Smooth muscle cell (in vitro differentiated cells): ENCODE data around the gene APOLD1. TPM values are rescaled to one million over a fixed set of nuclear protein-coding genes. Genes with fewer than 3 reads are reported as not detected.

Experiments used
- DNase-seq: peaks from one replicate; lab custom pipeline; 2025; ENCODE audit not compliant: unreplicated experiment; lab: John Stamatoyannopoulos, UW
- H2AFZ ChIP-seq: fragments of 200-600 bp; sonication (generic); 2 replicates; pipeline ENCODE4 v1.6.0; 2016; ENCODE audit warnings: antibody characterized with exemption, low read depth, mild to moderate bottlenecking
- H3F3A ChIP-seq: fragments of 200-600 bp; sonication (generic); 2 replicates; pipeline ENCODE4 v1.6.0; 2017; ENCODE audit warnings: antibody characterized with exemption, low read depth
- H3K27ac ChIP-seq: fragments of 200-600 bp; sonication (generic); 2 replicates; pipeline ENCODE4 v1.5.1; 2016; ENCODE audit warnings: low read depth, mild to moderate bottlenecking
- H3K27me3 ChIP-seq: fragments of 200-600 bp; sonication (generic); 2 replicates; pipeline ENCODE4 v1.6.1; 2016; ENCODE audit warnings: low read depth, mild to moderate bottlenecking
- H3K36me3 ChIP-seq: fragments of 200-600 bp; sonication (generic); 2 replicates; pipeline ENCODE4 v1.5.1; 2016; ENCODE audit warnings: low read depth
- H3K4me1 ChIP-seq: fragments of 200-600 bp; sonication (generic); 2 replicates; pipeline ENCODE4 v1.5.1; 2016; ENCODE audit warnings: low read depth
- H3K4me2 ChIP-seq: fragments of 200-600 bp; sonication (generic); 2 replicates; pipeline ENCODE4 v1.6.0; 2016; ENCODE audit warnings: mild to moderate bottlenecking
- H3K4me3 ChIP-seq: fragments of 200-600 bp; sonication (generic); 2 replicates; pipeline ENCODE4 v1.5.1; 2016; ENCODE audit warnings: mild to moderate bottlenecking
- H3K79me2 ChIP-seq: fragments of 200-600 bp; sonication (generic); 2 replicates; pipeline ENCODE4 v1.6.0; 2016; ENCODE audit warnings: low read depth, mild to moderate bottlenecking
- H3K9ac ChIP-seq: fragments of 200-600 bp; sonication (generic); 2 replicates; pipeline ENCODE4 v1.6.0; 2016; ENCODE audit warnings: low read depth
- H3K9me3 ChIP-seq: fragments of 200-600 bp; sonication (generic); replicated peaks from 2 replicates; pipeline ENCODE4 v1.5.1; 2016; ENCODE audit warnings: low read depth
- H4K20me1 ChIP-seq: fragments of 200-600 bp; sonication (generic); 2 replicates; pipeline ENCODE4 v1.6.0; 2016; ENCODE audit warnings: low read depth
- WGBS: methylation state at CpG from one replicate; pipeline ENCODE4 v1.1.7; 2016; ENCODE audit warnings: low lambda C conversion rate; 5-methylcytosine and 5-hydroxymethylcytosine counted together
- polyA plus RNA-seq: library from polyadenylated mRNA; unstranded; fragments of >200 nt; fragmentation: Nextera tagmentation; extraction: Ambion mirVana; gene quantifications from 2 replicates; pipeline ENCODE4 v1.2.1, GENCODE V29; 2016
- total RNA-seq: library from RNA; depleted of rRNA; stranded (reverse); fragments of >200 nt; gene quantifications from 2 replicates; pipeline ENCODE4 v1.2.3, GENCODE V29; 2014
- TF ChIP-seq, protein P1 (sequence below): fragments of 200-600 bp; sonication (generic); IDR thresholded peaks from 2 replicates; pipeline ENCODE4 v1.5.1; 2017; ENCODE audit warnings: borderline replicate concordance, mild to moderate bottlenecking, antibody characterized with exemption; ENCODE audit not compliant: insufficient read depth, poor library complexity, severe bottlenecking

APOLD1 gene
- total and polyA plus RNA-seq, 2 experiments from 2014 or later: 0.99 to 1.8 TPM

DNA sequence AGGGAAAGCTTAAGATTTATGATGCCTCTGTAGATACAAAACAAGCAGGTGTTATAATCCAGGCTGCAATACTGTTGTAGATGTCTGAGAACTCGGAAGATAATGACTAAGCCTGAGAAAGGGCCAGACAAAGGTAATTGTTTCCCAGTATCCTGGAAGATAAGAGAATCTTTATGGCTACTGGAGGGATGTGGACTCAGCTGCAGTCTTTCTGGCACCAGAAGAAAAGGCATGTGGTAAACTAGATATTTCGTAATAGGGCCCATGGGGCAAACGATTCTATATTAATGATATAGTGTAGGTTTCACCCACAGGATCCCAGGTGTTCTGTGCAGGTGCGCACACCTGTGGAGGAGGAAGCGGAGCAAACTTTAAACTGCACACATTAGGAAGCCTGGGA, 9.2 kb upstream of the APOLD1 start:
- Histone ChIP-seq H2AFZ (no peak overlapping the region), H3K79me2 (no peaks in the 10 kb centered on the region), H3K4me3 (no peak overlapping the region), H3K4me1 (no peaks in the 10 kb centered on the region), H4K20me1 (no peaks in the 10 kb centered on the region), H3K27me3 (no peaks in the 10 kb centered on the region), H3K9me3 (no peaks in the 10 kb centered on the region), H3K4me2 (no peak overlapping the region), H3K9ac (no peak overlapping the region), H3K27ac (no peak overlapping the region), H3F3A (no peaks in the 10 kb centered on the region), H3K36me3 (no peaks in the 10 kb centered on the region)
- TF ChIP-seq, protein P1, sequence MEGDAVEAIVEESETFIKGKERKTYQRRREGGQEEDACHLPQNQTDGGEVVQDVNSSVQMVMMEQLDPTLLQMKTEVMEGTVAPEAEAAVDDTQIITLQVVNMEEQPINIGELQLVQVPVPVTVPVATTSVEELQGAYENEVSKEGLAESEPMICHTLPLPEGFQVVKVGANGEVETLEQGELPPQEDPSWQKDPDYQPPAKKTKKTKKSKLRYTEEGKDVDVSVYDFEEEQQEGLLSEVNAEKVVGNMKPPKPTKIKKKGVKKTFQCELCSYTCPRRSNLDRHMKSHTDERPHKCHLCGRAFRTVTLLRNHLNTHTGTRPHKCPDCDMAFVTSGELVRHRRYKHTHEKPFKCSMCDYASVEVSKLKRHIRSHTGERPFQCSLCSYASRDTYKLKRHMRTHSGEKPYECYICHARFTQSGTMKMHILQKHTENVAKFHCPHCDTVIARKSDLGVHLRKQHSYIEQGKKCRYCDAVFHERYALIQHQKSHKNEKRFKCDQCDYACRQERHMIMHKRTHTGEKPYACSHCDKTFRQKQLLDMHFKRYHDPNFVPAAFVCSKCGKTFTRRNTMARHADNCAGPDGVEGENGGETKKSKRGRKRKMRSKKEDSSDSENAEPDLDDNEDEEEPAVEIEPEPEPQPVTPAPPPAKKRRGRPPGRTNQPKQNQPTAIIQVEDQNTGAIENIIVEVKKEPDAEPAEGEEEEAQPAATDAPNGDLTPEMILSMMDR: no peak
- 71% methylated on average over 5 of the region's 5 CpGs for WGBS
- DNase-seq: no peak

DNA sequence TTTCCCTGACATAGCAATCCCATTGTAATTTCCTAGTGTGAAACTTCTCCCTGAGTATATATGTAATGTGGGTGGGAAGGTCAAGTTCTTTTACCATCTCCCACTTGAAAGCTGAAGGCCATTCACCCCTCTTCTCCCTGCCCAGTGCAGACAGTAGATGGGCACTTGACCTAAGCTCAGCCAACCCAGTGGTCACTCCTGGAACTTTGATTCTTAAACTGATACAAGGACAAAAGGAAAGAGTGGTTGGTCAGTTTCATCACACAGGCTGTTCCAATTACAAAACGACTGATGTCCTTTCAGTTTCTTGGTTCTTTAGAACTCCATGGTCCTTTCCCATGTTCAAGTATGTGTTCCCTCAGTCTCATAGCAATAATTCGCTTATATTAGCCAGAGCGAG, 8.4 kb upstream of the APOLD1 start:
- Histone ChIP-seq H3K9me3 (no peaks in the 10 kb centered on the region), H3F3A (no peaks in the 10 kb centered on the region), H3K4me3 (no peak overlapping the region), H3K27me3 (no peaks in the 10 kb centered on the region), H4K20me1 (no peaks in the 10 kb centered on the region), H2AFZ (no peak overlapping the region), H3K4me2 (no peak overlapping the region), H3K4me1 (no peaks in the 10 kb centered on the region), H3K9ac (no peak overlapping the region), H3K36me3 (no peaks in the 10 kb centered on the region), H3K27ac (no peak overlapping the region), H3K79me2 (no peaks in the 10 kb centered on the region)
- WGBS: 80% methylated on average over 3 of the region's 3 CpGs
- DNase-seq: no peak
- TF ChIP-seq, protein P1: no peak

DNA sequence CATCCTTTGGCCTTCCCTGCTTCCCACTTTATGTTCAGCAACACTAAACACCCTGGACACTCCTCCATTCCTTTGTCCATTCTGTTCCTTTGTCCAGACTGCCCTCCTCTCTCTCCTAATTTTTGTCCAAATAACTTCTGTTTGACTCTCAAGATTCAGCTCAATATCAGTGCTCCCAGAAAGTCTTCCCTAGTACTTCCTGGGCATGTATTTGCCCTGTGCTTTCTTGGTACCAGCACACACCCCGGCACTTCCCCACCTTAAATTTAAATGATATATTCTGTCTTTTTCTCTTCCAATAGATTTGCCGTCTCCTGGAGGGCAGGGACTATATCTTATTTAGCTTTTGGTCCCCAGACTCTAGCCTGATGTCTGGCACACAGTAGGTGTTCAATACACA, 6.5 kb upstream of the APOLD1 start:
- H3K9me3 ChIP-seq: no peaks in the 10 kb centered on the region
- no peak for DNase-seq
- no peak overlapping the region for H3K4me3 ChIP-seq
- H3K79me2 ChIP-seq: no peaks in the 10 kb centered on the region
- H2AFZ ChIP-seq: no peak overlapping the region
- no peaks in the 10 kb centered on the region for H3K4me1 ChIP-seq
- no peaks in the 10 kb centered on the region for H3F3A ChIP-seq
- H3K27ac ChIP-seq: no peak overlapping the region
- H3K9ac ChIP-seq: no peak overlapping the region
- TF ChIP-seq, protein P1: no peak
- H3K36me3 ChIP-seq: no peaks in the 10 kb centered on the region
- 95% methylated on average over 2 of the region's 2 CpGs for whole genome bisulfite sequencing
- no peak overlapping the region for H3K4me2 ChIP-seq
- no peaks in the 10 kb centered on the region for H4K20me1 ChIP-seq
- H3K27me3 ChIP-seq: no peaks in the 10 kb centered on the region

DNA sequence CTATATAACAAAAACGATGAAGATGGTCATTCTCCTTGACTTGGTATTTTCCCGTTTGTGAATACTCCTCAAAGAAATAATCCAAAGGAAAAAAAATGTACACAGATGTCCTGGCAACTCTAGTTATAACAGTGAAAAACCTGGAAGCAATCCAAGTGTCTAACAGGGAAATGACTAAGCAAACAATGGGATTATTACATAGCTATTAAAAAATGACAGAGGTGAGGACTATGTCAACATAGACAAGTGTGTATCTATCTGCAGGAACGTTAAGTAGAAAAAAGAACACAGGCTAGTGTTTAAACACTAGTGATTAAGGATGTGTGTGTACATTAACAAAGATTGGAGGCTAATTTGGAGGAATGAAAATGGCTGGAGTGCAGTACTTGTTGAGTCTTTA, 5.9 kb upstream of the APOLD1 start:
- Histone ChIP-seq H2AFZ (no peak overlapping the region), H3F3A (no peaks in the 10 kb centered on the region), H4K20me1 (no peaks in the 10 kb centered on the region), H3K27ac (no peak overlapping the region), H3K9me3 (no peaks in the 10 kb centered on the region), H3K4me2 (no peak overlapping the region), H3K27me3 (no peaks in the 10 kb centered on the region), H3K36me3 (no peaks in the 10 kb centered on the region), H3K79me2 (no peaks in the 10 kb centered on the region), H3K4me3 (no peak overlapping the region), H3K9ac (no peak overlapping the region), H3K4me1 (no peaks in the 10 kb centered on the region)
- 67% methylated on average over 3 of the region's 3 CpGs for WGBS
- no peak for DNase-seq
- TF ChIP-seq, protein P1: no peak
